Measurements from ENCODE around the gene F7. TPM values are rescaled to one million over a fixed set of nuclear protein-coding genes. Genes with fewer than 3 reads are reported as not detected.

The F7 gene
- total and polyA plus RNA-seq, 4 donors, result 0.04 to 0.26 (median 0.14) TPM

- Histone ChIP-seq H3K27me3 (ENCODE audit: control insufficient read depth in 3 of 3, insufficient read depth in 3 of 3, low read length in 2 of 3) (no peaks in the 10 kb centered on the region), H3K9ac (ENCODE audit: insufficient read depth in 1 of 2, low read length in 2 of 2) (no peak overlapping the region), H3K27ac (ENCODE audit: low read depth in 1 of 2, low read length in 1 of 2) (no peak overlapping the region), H3K36me3 (ENCODE audit: control insufficient read depth in 4 of 4, insufficient read depth in 4 of 4, low read length in 4 of 4) (peaks cover 0 to 21% (median 0%) of the 10 kb centered on the region in 4 donors), H3K4me1 (ENCODE audit: control insufficient read depth in 5 of 5, insufficient read depth in 5 of 5, low read length in 5 of 5) (no peaks in the 10 kb centered on the region), H3K9me3 (ENCODE audit: control insufficient read depth in 4 of 4, insufficient read depth in 3 of 4, low read length in 3 of 4) (no peaks in the 10 kb centered on the region), H3K4me3 (no peak overlapping the region)
- no peak for TF ChIP-seq CTCF (IDR thresholded peaks at IDR 0.05; ENCODE audit: control extremely low read depth, extremely low read depth)
- ATAC-seq (ENCODE audit: insufficient read depth, low FRiP score) (no peak), DNase-seq (no peak)
- 95 to 96% methylated on average over 19 of the region's 19 CpGs for WGBS, 2 donors
These were observed 38.8 kb upstream of the F7 start for GRCh38 chr13:113066746-113067145.

- no peak overlapping the region for H3K9ac ChIP-seq (ENCODE audit: insufficient read depth in 1 of 2, low read length in 2 of 2)
- no peak overlapping the region for H3K27ac ChIP-seq (ENCODE audit: low read depth in 1 of 2, low read length in 1 of 2)
- ATAC-seq (ENCODE audit: insufficient read depth, low FRiP score) (no peak), DNase-seq (no peak)
- H3K4me1 ChIP-seq (ENCODE audit: control insufficient read depth in 5 of 5, insufficient read depth in 5 of 5, low read length in 5 of 5), result no peaks in the 10 kb centered on the region
- peaks cover 0 to 23% (median 1%) of the 10 kb centered on the region in 4 donors for H3K36me3 ChIP-seq (ENCODE audit: control insufficient read depth in 4 of 4, insufficient read depth in 4 of 4, low read length in 4 of 4)
- WGBS, 2 donors, result 91 to 94% methylated on average over 41 of the region's 41 CpGs
- TF ChIP-seq CTCF (IDR thresholded peaks at IDR 0.05; ENCODE audit: control extremely low read depth, extremely low read depth), result no peak
- H3K4me3 ChIP-seq, result no peak overlapping the region
- no peaks in the 10 kb centered on the region for H3K9me3 ChIP-seq (ENCODE audit: control insufficient read depth in 4 of 4, insufficient read depth in 3 of 4, low read length in 3 of 4)
- H3K27me3 ChIP-seq (ENCODE audit: control insufficient read depth in 3 of 3, insufficient read depth in 3 of 3, low read length in 2 of 3), result no peaks in the 10 kb centered on the region
These were observed 35.5 kb upstream of the F7 start for GRCh38 chr13:113069861-113070805.

- Histone ChIP-seq H3K4me3 (no peak overlapping the region), H3K4me1 (ENCODE audit: control insufficient read depth in 5 of 5, insufficient read depth in 5 of 5, low read length in 5 of 5) (no peaks in the 10 kb centered on the region), H3K36me3 (ENCODE audit: control insufficient read depth in 4 of 4, insufficient read depth in 4 of 4, low read length in 4 of 4) (peaks cover 0 to 22% (median 1%) of the 10 kb centered on the region in 4 donors), H3K27ac (ENCODE audit: low read depth in 1 of 2, low read length in 1 of 2) (no peak overlapping the region), H3K9ac (ENCODE audit: insufficient read depth in 1 of 2, low read length in 2 of 2) (no peak overlapping the region), H3K27me3 (ENCODE audit: control insufficient read depth in 3 of 3, insufficient read depth in 3 of 3, low read length in 2 of 3) (no peaks in the 10 kb centered on the region), H3K9me3 (ENCODE audit: control insufficient read depth in 4 of 4, insufficient read depth in 3 of 4, low read length in 3 of 4) (peaks cover 0 to 2% (median 0%) of the 10 kb centered on the region in 4 donors)
- WGBS, 2 donors, result 79 to 80% methylated on average over 8 of the region's 8 CpGs
- TF ChIP-seq CTCF (IDR thresholded peaks at IDR 0.05; ENCODE audit: control extremely low read depth, extremely low read depth), result no peak
- ATAC-seq (ENCODE audit: insufficient read depth, low FRiP score), result no peak
- no peak for DNase-seq
These were observed 34.7 kb upstream of the F7 start for GRCh38 chr13:113070855-113071254.
